SU-DHL-6 (cell line): ENCODE data around the gene SMIM41.

Experiments
- EZH2phosphoT487 ChIP-seq: fragments of 200-600 bp; sonication (generic), shearing (Covaris generic); conservative IDR thresholded peaks from 2 replicates; pipeline ENCODE4 v1.6.1; 2018; ENCODE audit warnings: mild to moderate bottlenecking, antibody characterized with exemption, low read length, moderate library complexity, mixed read lengths
- TF ChIP-seq, protein P1 (sequence below): fragments of 200-600 bp; sonication (generic); IDR thresholded peaks from one replicate; pipeline ENCODE4 v1.5.1; 2017; ENCODE audit warnings: antibody characterized with exemption, mild to moderate bottlenecking, low read length, moderate library complexity; ENCODE audit not compliant: insufficient read depth, poor library complexity, severe bottlenecking

GRCh38 chr12:52079576-52080402, at the start of gene SMIM41:
- TF ChIP-seq, protein P1, sequence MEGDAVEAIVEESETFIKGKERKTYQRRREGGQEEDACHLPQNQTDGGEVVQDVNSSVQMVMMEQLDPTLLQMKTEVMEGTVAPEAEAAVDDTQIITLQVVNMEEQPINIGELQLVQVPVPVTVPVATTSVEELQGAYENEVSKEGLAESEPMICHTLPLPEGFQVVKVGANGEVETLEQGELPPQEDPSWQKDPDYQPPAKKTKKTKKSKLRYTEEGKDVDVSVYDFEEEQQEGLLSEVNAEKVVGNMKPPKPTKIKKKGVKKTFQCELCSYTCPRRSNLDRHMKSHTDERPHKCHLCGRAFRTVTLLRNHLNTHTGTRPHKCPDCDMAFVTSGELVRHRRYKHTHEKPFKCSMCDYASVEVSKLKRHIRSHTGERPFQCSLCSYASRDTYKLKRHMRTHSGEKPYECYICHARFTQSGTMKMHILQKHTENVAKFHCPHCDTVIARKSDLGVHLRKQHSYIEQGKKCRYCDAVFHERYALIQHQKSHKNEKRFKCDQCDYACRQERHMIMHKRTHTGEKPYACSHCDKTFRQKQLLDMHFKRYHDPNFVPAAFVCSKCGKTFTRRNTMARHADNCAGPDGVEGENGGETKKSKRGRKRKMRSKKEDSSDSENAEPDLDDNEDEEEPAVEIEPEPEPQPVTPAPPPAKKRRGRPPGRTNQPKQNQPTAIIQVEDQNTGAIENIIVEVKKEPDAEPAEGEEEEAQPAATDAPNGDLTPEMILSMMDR: no peak
- no peak for TF ChIP-seq EZH2phosphoT487
